ENCODE results near the gene KRI1.

DNA sequence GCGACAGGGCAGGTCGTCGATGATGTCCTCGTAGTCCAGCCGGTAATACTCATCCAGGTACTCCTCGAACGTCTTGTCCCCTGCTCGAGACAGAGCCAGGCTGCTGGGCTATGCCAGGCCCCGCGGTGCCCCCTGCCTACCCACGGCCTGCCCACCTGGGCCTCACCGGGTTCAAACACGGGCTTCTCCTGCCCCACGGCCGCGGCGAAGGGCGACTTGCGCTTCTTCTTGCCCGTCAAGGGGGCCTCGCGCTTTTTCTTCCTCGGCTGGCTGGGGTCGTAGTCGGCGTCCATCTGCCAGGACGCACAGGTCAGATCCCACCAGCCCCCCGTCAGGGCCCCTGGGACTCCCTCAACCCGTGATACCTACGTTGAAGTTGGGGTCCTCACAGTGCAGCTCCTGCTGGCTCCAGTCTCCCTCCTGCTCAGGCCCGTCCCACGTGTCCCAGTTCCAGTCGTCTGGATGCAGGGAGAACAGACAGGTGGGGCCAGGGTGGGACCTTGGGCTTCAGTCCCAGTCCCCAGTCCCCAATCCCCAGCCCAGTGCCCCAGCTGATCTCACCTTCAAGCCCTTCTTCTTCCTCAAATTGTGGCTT, 8.1 kb downstream of the KRI1 start:
- TF ChIP-seq EZH2 (IDR thresholded peaks at IDR 0.05) (no peak), POLR2AphosphoS5 (IDR thresholded peaks at IDR 0.05; ENCODE audit: borderline replicate concordance, low read depth, low read length) (no peak), FOXP2 (optimal IDR thresholded peaks at IDR 0.05; ENCODE audit: control extremely low read depth, extremely low read length, insufficient read depth) (no peak)

Measured in SK-N-MC (cell line).